Skeletal muscle satellite cell (primary cell): Measurements from ENCODE around the gene CDC42SE1.

Source experiments
- H3K27me3 ChIP-seq: 2 replicates; pipeline ENCODE4 v1.7.0; 2013; ENCODE audit warnings: low read length; ENCODE audit not compliant: control insufficient read depth, insufficient read depth
- H3K36me3 ChIP-seq: 2 replicates; pipeline ENCODE4 v1.7.0; 2013; ENCODE audit warnings: mild to moderate bottlenecking, control low read depth, low read length; ENCODE audit not compliant: insufficient read depth
- H3K4me1 ChIP-seq: 2 replicates; pipeline ENCODE4 v1.7.0; 2013; ENCODE audit warnings: low read length; ENCODE audit not compliant: control insufficient read depth, insufficient read depth
- H3K4me2 ChIP-seq: 2 replicates; pipeline ENCODE4 v1.7.0; 2013; ENCODE audit warnings: mild to moderate bottlenecking, low read length
- H3K4me3 ChIP-seq: 2 replicates; pipeline ENCODE4 v1.7.0; 2013; ENCODE audit warnings: low read length
- H3K9ac ChIP-seq: 2 replicates; pipeline ENCODE4 v1.7.0; 2013; ENCODE audit warnings: mild to moderate bottlenecking, low read depth, low read length, moderate library complexity
- H3K9me3 ChIP-seq: replicated peaks from 2 replicates; pipeline ENCODE4 v1.7.0; 2013; ENCODE audit warnings: mild to moderate bottlenecking, control low read depth, low read length

Gene CDC42SE1

DNA sequence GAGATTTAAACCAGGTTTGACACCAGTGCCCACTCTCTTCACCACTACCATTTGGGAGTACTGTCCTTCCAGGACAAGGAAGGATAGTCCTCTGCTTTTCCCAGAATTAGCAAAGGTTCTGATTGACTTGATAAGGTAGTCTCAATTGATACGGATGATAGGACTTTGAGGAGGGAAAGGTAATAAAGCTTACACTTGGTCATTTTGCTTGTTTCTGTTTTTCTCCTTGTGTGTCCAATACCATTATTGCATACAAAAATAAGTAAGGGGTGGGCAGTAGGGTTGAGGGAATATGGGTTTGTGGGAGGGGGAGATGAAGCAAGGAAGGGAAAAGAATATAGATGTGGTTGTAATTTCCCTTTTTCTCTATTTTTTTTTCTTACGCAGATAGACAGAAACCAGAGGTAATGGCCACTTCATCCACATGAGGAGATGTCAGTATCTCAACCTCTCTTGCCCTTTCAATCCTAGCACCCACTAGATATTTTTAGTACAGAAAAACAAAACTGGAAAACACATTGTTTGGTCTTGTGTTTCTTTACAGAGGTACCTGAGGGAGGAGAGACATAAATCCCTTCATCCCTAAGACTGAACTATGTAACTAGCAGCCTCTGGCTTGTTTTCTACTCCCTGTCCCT lies 9.3 kb downstream of the CDC42SE1 start:
- Histone ChIP-seq H3K9ac (no peak overlapping the region), H3K4me1 (peaks cover 16% of the 10 kb centered on the region), H3K36me3 (peaks cover 47% of the 10 kb centered on the region), H3K4me2 (no peak overlapping the region), H3K27me3 (no peaks in the 10 kb centered on the region), H3K4me3 (no peak overlapping the region), H3K9me3 (no peaks in the 10 kb centered on the region)

DNA sequence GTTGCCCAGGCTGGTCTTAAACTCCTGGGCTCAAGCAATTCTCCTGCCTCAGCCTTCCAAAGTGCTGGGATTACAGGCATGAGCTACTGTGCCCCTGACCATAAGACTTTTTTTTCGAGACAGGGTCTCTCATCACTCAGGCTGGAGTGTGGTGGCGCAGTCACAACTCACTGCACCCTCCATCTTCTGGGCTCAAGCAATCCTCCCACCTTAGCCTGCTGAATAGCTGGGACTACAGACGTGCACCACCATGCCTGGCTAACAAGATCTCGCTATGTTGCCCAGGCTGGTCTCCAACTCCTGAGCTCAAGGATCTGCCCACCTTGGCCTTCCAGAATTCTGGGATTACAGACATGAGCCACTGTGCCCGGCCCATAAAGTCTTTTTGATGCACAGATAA lies 10.0 kb downstream of the CDC42SE1 start:
- H3K4me1 ChIP-seq, result peaks cover 16% of the 10 kb centered on the region
- peaks cover 40% of the 10 kb centered on the region for H3K36me3 ChIP-seq
- no peaks in the 10 kb centered on the region for H3K9me3 ChIP-seq
- H3K9ac ChIP-seq, result no peak overlapping the region
- H3K27me3 ChIP-seq, result no peaks in the 10 kb centered on the region
- H3K4me3 ChIP-seq, result no peak overlapping the region
- no peak overlapping the region for H3K4me2 ChIP-seq

DNA sequence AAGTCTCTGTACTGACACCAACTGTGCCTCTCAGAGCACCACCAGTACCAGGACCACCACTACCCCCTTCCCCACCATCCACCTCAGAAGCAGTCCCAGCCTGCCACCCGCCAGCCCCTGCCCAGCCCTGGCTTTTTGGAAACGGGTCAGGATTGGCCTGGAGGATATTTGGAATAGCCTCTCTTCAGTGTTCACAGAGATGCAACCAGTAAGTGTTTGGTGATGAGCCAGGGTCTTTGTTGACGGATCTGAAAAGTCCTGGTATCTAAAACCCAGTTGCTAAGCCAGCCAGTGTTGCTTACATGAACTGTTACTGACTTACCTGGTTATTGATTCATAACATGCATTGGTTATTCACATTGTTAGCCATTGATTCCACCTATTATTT lies 10.8 kb downstream of the CDC42SE1 start:
- H3K36me3 ChIP-seq, result peaks cover 31% of the 10 kb centered on the region
- peaks cover 16% of the 10 kb centered on the region for H3K4me1 ChIP-seq
- no peaks in the 10 kb centered on the region for H3K27me3 ChIP-seq
- no peaks in the 10 kb centered on the region for H3K9me3 ChIP-seq
- H3K4me2 ChIP-seq, result peak overlapping the region; percentile 100
- peak overlapping the region; percentile 88 for H3K9ac ChIP-seq
- H3K4me3 ChIP-seq, result peak overlapping the region; percentile 84

DNA sequence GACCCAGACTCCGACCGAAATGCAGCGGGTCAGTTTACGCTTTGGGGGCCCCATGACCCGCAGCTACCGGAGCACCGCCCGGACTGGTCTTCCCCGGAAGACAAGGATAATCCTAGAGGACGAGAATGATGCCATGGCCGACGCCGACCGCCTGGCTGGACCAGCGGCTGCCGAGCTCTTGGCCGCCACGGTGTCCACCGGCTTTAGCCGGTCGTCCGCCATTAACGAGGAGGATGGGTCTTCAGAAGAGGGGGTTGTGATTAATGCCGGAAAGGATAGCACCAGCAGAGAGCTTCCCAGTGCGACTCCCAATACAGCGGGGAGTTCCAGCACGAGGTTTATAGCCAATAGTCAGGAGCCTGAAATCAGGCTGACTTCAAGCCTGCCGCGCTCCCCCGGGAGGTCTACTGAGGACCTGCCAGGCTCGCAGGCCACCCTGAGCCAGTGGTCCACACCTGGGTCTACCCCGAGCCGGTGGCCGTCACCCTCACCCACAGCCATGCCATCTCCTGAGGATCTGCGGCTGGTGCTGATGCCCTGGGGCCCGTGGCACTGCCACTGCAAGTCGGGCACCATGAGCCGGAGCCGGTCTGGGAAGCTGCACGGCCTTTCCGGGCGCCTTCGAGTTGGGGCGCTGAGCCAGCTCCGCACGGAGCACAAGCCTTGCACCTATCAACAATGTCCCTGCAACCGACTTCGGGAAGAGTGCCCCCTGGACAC lies 11.3 kb downstream of the CDC42SE1 start:
- no peaks in the 10 kb centered on the region for H3K27me3 ChIP-seq
- H3K4me1 ChIP-seq, result peaks cover 16% of the 10 kb centered on the region
- peak overlapping the region; percentile 88 for H3K9ac ChIP-seq
- H3K9me3 ChIP-seq, result no peaks in the 10 kb centered on the region
- peak overlapping the region; percentile 100 for H3K4me2 ChIP-seq
- H3K4me3 ChIP-seq, result peak overlapping the region; percentile 84
- H3K36me3 ChIP-seq, result peaks cover 27% of the 10 kb centered on the region

DNA sequence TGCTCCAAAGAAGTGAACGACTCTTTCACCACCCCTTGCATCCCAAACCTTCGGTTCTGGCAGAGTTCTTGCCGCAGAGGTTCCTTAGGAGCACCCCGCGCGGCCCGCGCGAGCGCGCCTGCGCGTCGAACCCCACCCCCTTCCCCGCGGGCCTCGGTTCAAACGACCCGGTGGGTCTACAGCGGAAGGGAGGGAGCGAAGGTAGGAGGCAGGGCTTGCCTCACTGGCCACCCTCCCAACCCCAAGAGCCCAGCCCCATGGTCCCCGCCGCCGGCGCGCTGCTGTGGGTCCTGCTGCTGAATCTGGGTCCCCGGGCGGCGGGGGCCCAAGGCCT lies 11.9 kb downstream of the CDC42SE1 start, which contains the start of gene C1orf56:
Gene C1orf56, plus strand, starts transcription at position 161 of the 334 bp plus-strand sequence. Its CDS starts 97 bp downstream, at position 258.
- H3K36me3 ChIP-seq, result peaks cover 21% of the 10 kb centered on the region
- H3K4me2 ChIP-seq, result peak within 1 kb of the TSS; percentile 100
- peak within 1 kb of the TSS; percentile 84 for H3K4me3 ChIP-seq
- peaks cover 16% of the 10 kb centered on the region for H3K4me1 ChIP-seq
- H3K27me3 ChIP-seq, result no peaks in the 10 kb centered on the region
- H3K9me3 ChIP-seq, result no peaks in the 10 kb centered on the region
- peak within 1 kb of the TSS; percentile 88 for H3K9ac ChIP-seq

DNA sequence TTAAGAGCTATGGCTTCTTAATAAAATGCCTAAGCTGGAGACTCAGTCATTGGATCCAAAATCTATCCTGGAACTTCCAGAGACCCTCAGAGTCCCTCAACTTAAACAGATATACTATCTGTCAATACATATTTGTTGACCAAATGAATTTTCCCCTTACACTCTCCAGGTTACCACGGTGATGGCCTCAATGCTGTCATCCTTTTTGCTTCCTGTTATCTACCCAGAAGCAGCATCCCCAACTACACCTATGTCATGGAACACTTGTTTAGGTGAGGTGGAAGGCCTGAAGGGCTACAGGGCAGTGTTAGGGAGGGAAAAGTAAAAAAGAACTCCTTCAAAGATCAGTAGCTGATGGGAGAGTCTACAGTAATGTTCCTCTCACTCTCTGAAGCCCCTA lies 16.3 kb downstream of the CDC42SE1 start:
- Histone ChIP-seq H3K9me3 (no peaks in the 10 kb centered on the region), H3K4me1 (peaks cover 8% of the 10 kb centered on the region), H3K36me3 (no peaks in the 10 kb centered on the region), H3K4me2 (no peak overlapping the region), H3K27me3 (no peaks in the 10 kb centered on the region), H3K9ac (no peak overlapping the region), H3K4me3 (no peak overlapping the region)

DNA sequence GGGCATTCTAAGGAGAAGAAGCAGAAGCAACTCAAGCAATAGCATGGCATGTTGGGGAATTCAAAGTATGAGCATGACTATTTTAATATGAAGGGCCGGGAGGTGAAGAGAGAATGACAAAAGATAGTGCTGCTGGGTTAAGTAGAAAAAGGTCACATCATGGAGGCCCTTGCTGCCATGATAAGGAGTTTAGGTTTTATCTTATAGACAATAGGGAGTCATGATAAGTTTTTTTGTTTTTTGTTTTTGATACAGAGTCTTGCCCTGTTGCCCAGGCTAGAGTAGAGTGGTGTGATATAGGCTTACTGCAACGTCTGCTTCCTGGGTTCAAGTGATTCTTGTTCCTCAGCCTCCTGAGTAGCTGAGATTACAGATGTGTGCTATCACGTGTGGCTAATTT lies 19.9 kb downstream of the CDC42SE1 start:
- Histone ChIP-seq H3K4me3 (no peak overlapping the region), H3K9ac (no peak overlapping the region), H3K4me1 (no peaks in the 10 kb centered on the region), H3K9me3 (no peaks in the 10 kb centered on the region), H3K36me3 (peaks cover 7% of the 10 kb centered on the region), H3K4me2 (no peak overlapping the region), H3K27me3 (no peaks in the 10 kb centered on the region)

DNA sequence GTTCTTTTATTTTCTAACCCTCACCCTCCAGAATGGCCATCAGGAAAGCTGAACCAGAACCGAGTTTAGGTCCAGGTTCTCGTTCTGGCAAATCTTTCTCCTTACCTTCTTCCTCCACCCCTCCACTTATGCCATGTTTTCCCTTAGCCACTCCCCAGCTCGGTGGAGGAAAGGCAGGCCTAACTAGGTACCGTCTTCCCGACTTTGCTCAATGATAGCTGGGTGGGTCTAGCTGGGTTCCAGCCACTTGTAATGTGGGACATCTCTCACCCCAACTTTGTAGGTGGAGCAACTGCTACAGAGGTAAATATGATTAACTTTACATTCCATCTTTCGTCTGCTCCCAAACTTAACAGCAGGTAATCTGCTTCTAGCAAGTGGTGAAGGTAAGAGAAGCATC lies 22.4 kb downstream of the CDC42SE1 start:
- Histone ChIP-seq H3K4me2 (no peak overlapping the region), H3K27me3 (no peaks in the 10 kb centered on the region), H3K4me1 (no peaks in the 10 kb centered on the region), H3K9me3 (no peaks in the 10 kb centered on the region), H3K4me3 (no peak overlapping the region), H3K9ac (no peak overlapping the region), H3K36me3 (peaks cover 16% of the 10 kb centered on the region)

DNA sequence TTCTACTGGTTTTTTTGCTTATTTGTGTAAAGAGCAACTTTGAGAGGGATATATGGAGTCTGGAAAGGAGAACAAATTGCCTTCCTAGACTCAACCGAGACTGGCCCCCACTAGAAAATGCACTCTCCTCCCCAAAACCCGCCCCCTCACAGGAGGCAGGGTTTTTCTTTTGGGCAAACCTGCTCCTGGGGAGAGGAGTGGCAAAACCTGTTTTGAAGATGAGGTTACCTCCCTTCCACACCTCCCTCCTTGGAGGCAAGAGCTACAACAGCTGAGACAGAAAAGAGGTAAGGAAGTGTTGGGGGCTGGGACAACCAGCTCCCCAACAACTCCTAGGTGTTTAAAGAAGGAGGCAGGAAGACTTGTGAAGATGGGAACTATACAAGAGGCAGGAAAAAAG lies 23.1 kb downstream of the CDC42SE1 start, which contains the start of gene BNIPL:
Gene BNIPL, plus strand, starts transcription at position 231 of the 400 bp plus-strand sequence. Its CDS starts 140 bp downstream, at position 371.
- Histone ChIP-seq H3K27me3 (no peaks in the 10 kb centered on the region), H3K4me3 (no peak within 1 kb of the TSS), H3K4me2 (no peak within 1 kb of the TSS), H3K4me1 (no peaks in the 10 kb centered on the region), H3K36me3 (peaks cover 16% of the 10 kb centered on the region), H3K9me3 (no peaks in the 10 kb centered on the region), H3K9ac (no peak within 1 kb of the TSS)

DNA sequence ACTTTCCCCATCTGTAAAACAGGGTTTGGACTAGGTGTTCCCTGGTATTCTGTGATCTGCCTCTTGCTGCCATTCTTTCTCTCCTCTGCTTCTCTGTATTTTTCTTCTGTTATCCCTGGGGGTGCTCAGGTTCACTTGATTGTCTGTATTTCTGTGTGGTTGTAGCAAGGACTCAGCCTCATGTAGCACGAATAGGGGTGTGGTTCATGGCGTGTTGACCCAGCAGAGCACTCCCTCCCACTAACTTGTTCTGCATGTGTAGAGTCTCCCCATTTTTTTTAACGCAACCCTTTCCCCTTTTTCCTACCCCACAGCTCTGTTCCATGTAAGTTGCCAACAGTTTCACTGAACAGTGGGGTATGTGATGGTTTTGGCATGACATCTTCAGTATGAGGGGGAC lies 24.3 kb downstream of the CDC42SE1 start:
- Histone ChIP-seq H3K27me3 (no peaks in the 10 kb centered on the region), H3K9ac (no peak overlapping the region), H3K4me1 (no peaks in the 10 kb centered on the region), H3K36me3 (peaks cover 21% of the 10 kb centered on the region), H3K4me2 (no peak overlapping the region), H3K9me3 (no peaks in the 10 kb centered on the region), H3K4me3 (no peak overlapping the region)

DNA sequence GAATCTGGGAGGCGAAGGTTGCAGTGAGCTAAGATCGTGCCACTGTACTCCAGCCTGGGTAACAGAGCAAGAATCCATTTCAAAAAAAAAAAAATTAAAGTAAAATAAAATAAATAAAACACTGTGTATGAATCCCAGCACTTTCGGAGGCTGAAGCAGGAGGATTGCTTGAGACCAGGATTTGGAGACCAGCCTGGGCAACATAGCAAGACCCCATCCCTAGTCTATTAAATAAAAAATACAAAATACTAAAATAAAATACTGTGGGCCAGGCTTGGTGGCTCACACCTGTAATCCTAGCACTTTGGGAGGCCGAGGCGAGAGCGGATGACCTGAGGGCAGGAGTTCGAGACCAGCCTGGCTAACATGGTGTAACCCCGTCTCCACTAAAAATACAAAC lies 27.3 kb downstream of the CDC42SE1 start:
- Histone ChIP-seq H3K4me3 (no peak overlapping the region), H3K36me3 (peaks cover 28% of the 10 kb centered on the region), H3K4me2 (no peak overlapping the region), H3K9ac (no peak overlapping the region), H3K9me3 (no peaks in the 10 kb centered on the region), H3K4me1 (no peaks in the 10 kb centered on the region), H3K27me3 (no peaks in the 10 kb centered on the region)

DNA sequence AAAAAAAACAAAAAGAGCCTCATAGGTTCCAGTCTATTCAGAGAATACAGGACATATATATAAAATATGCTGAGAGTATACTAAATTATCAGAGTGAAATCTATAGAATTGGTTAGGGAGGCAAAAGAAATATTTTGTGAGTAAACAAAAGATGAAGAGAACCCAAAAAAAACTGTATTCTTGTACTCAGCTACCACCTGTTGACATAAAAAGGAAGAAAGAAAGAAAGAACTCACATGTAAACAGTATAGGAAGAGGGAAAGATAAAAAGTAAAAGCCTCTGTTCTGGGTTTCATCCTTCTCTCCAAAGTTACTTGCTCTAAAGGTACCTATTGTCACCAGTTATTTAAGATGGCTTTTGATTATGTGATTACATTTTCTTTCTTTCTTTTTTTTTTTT lies 33.0 kb downstream of the CDC42SE1 start:
- peaks cover 14% of the 10 kb centered on the region for H3K36me3 ChIP-seq
- peaks cover 6% of the 10 kb centered on the region for H3K4me1 ChIP-seq
- H3K4me3 ChIP-seq, result no peak overlapping the region
- no peaks in the 10 kb centered on the region for H3K27me3 ChIP-seq
- H3K4me2 ChIP-seq, result no peak overlapping the region
- no peak overlapping the region for H3K9ac ChIP-seq
- H3K9me3 ChIP-seq, result no peaks in the 10 kb centered on the region
